ENCODE data around the gene SUMO1. TPM values are rescaled to one million over a fixed set of nuclear protein-coding genes. Genes with fewer than 3 reads are reported as not detected.
"Not testable (repeated sequence)": the region's sequence is repeated elsewhere in the genome, so short reads cannot be mapped to it uniquely, and the experiment has no call there.

Gene SUMO1
- total and polyA plus RNA-seq, 5 experiments from 2014 or later: 53.0 to 166 (median 136) TPM

DNA sequence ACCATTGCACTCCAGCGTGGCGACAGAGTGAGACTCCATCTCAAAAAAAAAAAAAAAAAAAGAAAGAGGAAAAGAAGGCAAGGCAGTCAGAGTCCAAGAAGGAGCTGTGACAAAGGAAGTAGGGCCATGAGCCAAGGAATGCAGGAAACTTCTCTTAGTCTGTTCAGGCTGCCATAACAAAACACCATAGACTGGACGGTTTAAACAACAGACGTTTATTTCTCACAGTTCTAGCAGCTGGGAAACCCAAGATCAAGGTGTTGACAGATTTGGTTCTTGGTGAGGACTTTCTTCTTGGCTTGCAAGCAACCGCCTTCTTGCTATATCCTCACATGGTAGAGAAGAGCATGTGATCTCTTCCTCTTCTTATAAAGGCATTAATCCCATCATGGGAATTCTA lies 13.1 kb upstream of the SUMO1 start:
- Mint-ChIP-seq H3K27me3 (peaks cover 0 to 8% (median 2%) of the 10 kb centered on the region in 5 donors), H3K4me3 (no peak overlapping the region), H3K27ac (no peak overlapping the region), H3K36me3 (no peaks in the 10 kb centered on the region), H3K9me3 (peaks cover 0 to 4% (median 0%) of the 10 kb centered on the region in 9 donors), H3K4me1 (no peaks in the 10 kb centered on the region)
- ATAC-seq (no peak), DNase-seq (no peak)
- POLR2A ChIA-PET: no interaction called here

GRCh38 chr2:202249521-202250253 lies 11.3 kb upstream of the SUMO1 start:
- no peaks in the 10 kb centered on the region for H3K4me1 Mint-ChIP-seq

GRCh38 chr2:202247710-202248109 lies 9.3 kb upstream of the SUMO1 start:
- ATAC-seq, H3K36me3 Mint-ChIP-seq, H3K27me3 Mint-ChIP-seq, H3K9me3 Mint-ChIP-seq, H3K4me1 Mint-ChIP-seq, H3K27ac Mint-ChIP-seq, H3K4me3 Mint-ChIP-seq, POLR2A ChIA-PET, DNase-seq: not testable (repeated sequence)

More at GRCh38 chr2:202249521-202250253, 11.3 kb upstream of the SUMO1 start:
- H3K27me3 Mint-ChIP-seq: peaks cover 0 to 8% (median 2%) of the 10 kb centered on the region in 5 donors
- no peak overlapping the region for H3K4me3 Mint-ChIP-seq
- no peaks in the 10 kb centered on the region for H3K36me3 Mint-ChIP-seq
- no peak for ATAC-seq
- POLR2A ChIA-PET: interaction anchor here (0.7 kb wide), 1 partner anchor 1101 kb away, joined by 4 read pairs; no protein-coding TSS in a partner anchor
- peaks cover 0 to 3% (median 0%) of the 10 kb centered on the region in 9 donors for H3K9me3 Mint-ChIP-seq
- H3K27ac Mint-ChIP-seq: no peak overlapping the region
- no peak for DNase-seq

DNA sequence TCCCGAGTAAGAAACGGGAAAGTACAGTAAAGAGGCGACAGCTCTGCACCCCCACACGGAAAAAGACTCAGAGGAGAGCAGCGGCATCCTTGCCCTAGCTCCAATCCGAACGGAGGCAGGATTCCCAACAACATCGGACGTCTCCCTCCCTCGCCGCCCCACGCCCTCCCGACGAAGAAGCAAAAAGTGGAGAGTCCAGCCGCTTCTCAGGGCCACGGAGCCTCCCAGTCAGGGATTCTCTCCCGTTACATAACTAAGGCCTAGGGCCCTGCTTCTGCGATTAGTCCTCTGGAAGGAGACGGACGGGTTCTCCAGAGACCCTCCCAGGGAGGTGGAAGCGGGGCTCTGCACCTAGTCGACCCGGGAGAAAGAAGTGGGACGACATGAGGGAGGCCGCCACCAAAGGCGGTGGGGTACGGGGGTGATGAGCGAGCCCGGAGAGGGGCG lies 587 bp downstream of the SUMO1 start:
- peaks cover 0 to 1% (median 0%) of the 10 kb centered on the region in 5 donors for H3K27me3 Mint-ChIP-seq
- ATAC-seq (peak; percentile 50 to 57), DNase-seq (peak in 5 of 10 donors; percentile 1 to 9 (median 4))
- H3K4me3 Mint-ChIP-seq: peak overlapping the region; percentile 91 to 99 (median 98)
- H3K9me3 Mint-ChIP-seq: no peaks in the 10 kb centered on the region
- POLR2A ChIA-PET: interaction anchor here (0.5 to 2.2 kb wide), 6 partner anchors 13 to 1388 kb away, joined by 3 to 25 read pairs (median 4); partner anchors contain the start of genes ALS2 and NOP58
- peaks cover 17 to 50% (median 45%) of the 10 kb centered on the region in 4 donors for H3K4me1 Mint-ChIP-seq
- peak overlapping the region; percentile 71 to 99 (median 98) for H3K27ac Mint-ChIP-seq
- H3K36me3 Mint-ChIP-seq: peaks cover 0 to 4% (median 2%) of the 10 kb centered on the region in 3 donors

GRCh38 chr2:202221873-202222272 lies 16.5 kb downstream of the SUMO1 start:
- POLR2A ChIA-PET: interaction anchor here (0.6 kb wide), 1 partner anchor 143 kb away, joined by 3 read pairs; no protein-coding TSS in a partner anchor
- DNase-seq: no peak
- ATAC-seq: no peak
- H3K27me3 Mint-ChIP-seq: no peaks in the 10 kb centered on the region
- no peak overlapping the region for H3K4me3 Mint-ChIP-seq
- H3K9me3 Mint-ChIP-seq: no peaks in the 10 kb centered on the region
- H3K36me3 Mint-ChIP-seq: peaks cover 0 to 70% (median 23%) of the 10 kb centered on the region in 3 donors
- H3K4me1 Mint-ChIP-seq: peaks cover 22 to 54% (median 40%) of the 10 kb centered on the region in 4 donors
- H3K27ac Mint-ChIP-seq: peak overlapping the region in 9 of 10 donors; percentile 0 to 44 (median 9)

- no peak overlapping the region for H3K27ac Mint-ChIP-seq
- no peak for DNase-seq
- H3K9me3 Mint-ChIP-seq: no peaks in the 10 kb centered on the region
- peaks cover 0 to 83% (median 16%) of the 10 kb centered on the region in 3 donors for H3K36me3 Mint-ChIP-seq
- H3K4me1 Mint-ChIP-seq: peaks cover 0 to 13% (median 5%) of the 10 kb centered on the region in 4 donors
- POLR2A ChIA-PET: no interaction called here
- no peaks in the 10 kb centered on the region for H3K27me3 Mint-ChIP-seq
- no peak for ATAC-seq
- no peak overlapping the region for H3K4me3 Mint-ChIP-seq
Measured at GRCh38 chr2:202215179-202215578, 23.2 kb downstream of the SUMO1 start.

GRCh38 chr2:202208526-202208925 lies 29.9 kb downstream of the SUMO1 start:
- Mint-ChIP-seq H3K36me3 (peaks cover 0 to 70% (median 16%) of the 10 kb centered on the region in 3 donors), H3K27me3 (no peaks in the 10 kb centered on the region), H3K27ac (peak overlapping the region in 3 of 10 donors; percentile 3 to 28 (median 3)), H3K4me1 (peaks cover 0 to 2% (median under 1%) of the 10 kb centered on the region in 4 donors), H3K4me3 (no peak overlapping the region), H3K9me3 (no peaks in the 10 kb centered on the region)
- ATAC-seq (no peak), DNase-seq (no peak)
- POLR2A ChIA-PET: interaction anchor here (0.7 kb wide), 1 partner anchor 1199 kb away, joined by 4 read pairs; no protein-coding TSS in a partner anchor

DNA sequence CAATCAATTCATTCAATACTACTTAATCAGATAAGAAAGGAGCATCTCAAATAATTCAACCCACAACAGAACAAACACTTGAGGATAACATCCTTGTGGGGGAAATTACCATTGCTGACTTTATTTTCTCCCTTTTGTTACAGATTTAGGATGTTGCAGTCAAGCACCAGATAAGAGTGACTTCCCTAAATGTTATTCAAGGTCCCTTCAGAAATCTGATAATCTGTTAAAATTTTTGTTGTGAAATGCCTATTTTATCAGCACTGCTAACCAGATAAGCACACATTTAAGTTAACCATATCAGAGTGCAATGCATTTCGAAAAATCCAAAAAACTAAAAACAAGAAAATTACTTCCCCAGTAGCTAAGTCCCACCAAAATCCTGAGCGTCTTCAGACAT lies 33.5 kb downstream of the SUMO1 start:
- POLR2A ChIA-PET: no interaction called here

DNA sequence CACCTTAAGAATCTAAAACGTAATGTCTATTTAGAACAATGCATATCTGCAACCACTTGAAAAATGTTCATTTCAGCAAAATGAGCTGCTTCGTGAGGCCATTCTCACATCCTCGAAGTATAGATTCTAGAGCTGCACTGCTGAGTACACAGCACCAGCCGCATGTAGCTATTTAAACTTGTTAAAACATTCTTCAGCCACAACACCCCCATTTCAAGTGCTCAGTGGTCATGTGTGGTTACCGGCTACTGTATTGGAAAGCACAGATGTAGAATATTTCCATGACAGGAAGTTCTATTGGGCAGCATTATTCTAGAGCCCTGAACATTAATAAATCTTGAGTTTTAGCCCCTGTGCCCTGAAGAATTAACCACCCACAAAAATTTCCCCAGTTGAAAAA lies 35.0 kb downstream of the SUMO1 start:
- no peak for ATAC-seq
- peaks cover 0 to 4% (median 0%) of the 10 kb centered on the region in 4 donors for H3K4me1 Mint-ChIP-seq
- no peak for DNase-seq
- H3K36me3 Mint-ChIP-seq: peaks cover 0 to 32% (median 17%) of the 10 kb centered on the region in 3 donors
- H3K27me3 Mint-ChIP-seq: no peaks in the 10 kb centered on the region
- no peak overlapping the region for H3K27ac Mint-ChIP-seq
- no peaks in the 10 kb centered on the region for H3K9me3 Mint-ChIP-seq
- POLR2A ChIA-PET: interaction anchor here (0.7 kb wide), 1 partner anchor 942 kb away, joined by 5 read pairs; no protein-coding TSS in a partner anchor
- H3K4me3 Mint-ChIP-seq: no peak overlapping the region

More for the DNA sequence above, 33.5 kb downstream of the SUMO1 start:
- no peak for ATAC-seq
- H3K4me3 Mint-ChIP-seq: no peak overlapping the region
- H3K27me3 Mint-ChIP-seq: no peaks in the 10 kb centered on the region
- no peak overlapping the region for H3K27ac Mint-ChIP-seq
- peaks cover 0 to 4% (median 0%) of the 10 kb centered on the region in 4 donors for H3K4me1 Mint-ChIP-seq
- DNase-seq: no peak
- peaks cover 0 to 45% (median 21%) of the 10 kb centered on the region in 3 donors for H3K36me3 Mint-ChIP-seq
- no peaks in the 10 kb centered on the region for H3K9me3 Mint-ChIP-seq

DNA sequence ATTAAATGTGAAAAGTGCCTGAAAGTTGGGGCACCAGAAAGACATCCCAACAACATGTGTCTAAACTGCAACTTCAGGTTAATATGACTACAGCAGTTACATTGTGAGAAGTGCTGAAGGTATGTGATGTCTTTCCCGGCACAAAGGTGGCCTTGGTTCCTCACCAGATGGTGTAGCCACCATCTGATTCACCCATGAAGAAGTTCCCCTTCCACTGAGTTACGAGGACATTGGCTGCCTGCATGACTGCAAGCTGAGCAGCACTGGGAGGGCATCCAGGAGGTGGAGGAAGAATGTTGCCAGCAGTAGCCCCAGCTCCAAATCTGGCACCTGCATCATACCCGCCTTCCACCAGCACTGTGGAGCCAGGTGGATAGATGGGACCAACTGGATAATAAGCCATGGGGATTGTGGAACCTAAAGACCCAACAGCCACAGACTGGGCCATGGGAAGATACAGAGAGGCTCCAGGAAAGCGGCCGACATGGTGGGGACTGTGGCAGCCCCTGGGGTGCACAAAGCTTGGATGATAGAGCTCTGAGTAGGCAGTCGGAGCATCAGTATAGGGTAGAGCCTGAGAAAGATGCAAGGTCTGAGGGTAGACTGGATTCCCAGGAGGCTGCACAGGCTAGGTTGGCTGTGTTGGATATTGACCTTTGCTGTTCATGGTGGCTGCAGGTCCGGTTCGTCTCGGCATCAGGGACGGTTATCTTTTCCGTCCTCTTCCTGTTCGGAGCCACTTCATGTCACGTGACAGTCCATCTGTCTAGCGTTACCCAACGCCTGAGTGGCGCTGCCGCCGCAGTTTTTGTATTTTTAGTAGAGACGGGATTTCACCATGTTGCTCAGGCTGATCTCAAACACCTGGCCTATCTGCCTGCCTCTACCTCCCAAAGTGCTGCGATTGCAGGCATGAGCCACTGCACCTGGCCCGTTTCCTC lies 36.9 kb downstream of the SUMO1 start:
- peaks cover 0 to 6% (median 1%) of the 10 kb centered on the region in 4 donors for H3K4me1 Mint-ChIP-seq
- no peak overlapping the region for H3K4me3 Mint-ChIP-seq
- no peak for ATAC-seq
- peaks cover 2 to 9% (median 4%) of the 10 kb centered on the region in 5 donors for H3K27me3 Mint-ChIP-seq
- peak overlapping the region in 2 of 10 donors; percentile 28 to 53 for H3K27ac Mint-ChIP-seq
- POLR2A ChIA-PET: no interaction called here
- no peak for DNase-seq
- no peaks in the 10 kb centered on the region for H3K9me3 Mint-ChIP-seq
- peaks cover 0 to 17% (median 13%) of the 10 kb centered on the region in 3 donors for H3K36me3 Mint-ChIP-seq

DNA sequence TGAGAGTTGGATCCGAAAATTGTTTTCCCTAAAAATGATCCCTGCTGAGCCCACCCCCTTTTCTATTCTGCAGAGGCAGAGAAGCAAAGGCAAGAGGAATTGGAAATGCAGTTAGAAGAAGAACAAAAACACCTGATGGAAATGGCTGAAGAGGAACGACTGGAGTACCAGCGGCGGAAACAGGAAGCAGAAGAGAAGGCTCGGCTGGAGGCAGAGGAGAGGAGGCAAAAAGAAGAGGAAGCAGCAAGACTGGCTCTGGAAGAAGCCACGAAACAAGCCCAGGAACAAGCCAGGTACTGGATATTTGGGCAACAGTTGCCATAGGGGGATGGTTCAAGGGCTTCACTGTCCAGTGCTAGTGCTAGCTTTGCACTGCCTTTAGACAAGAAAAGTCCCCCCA lies 41.7 kb downstream of the SUMO1 start:
- POLR2A ChIA-PET: no interaction called here
- H3K4me3 Mint-ChIP-seq: no peak overlapping the region
- peaks cover 2 to 22% (median 15%) of the 10 kb centered on the region in 5 donors for H3K27me3 Mint-ChIP-seq
- peaks cover 0 to 2% (median under 1%) of the 10 kb centered on the region in 4 donors for H3K4me1 Mint-ChIP-seq
- DNase-seq (no peak), ATAC-seq (no peak)
- H3K9me3 Mint-ChIP-seq: no peaks in the 10 kb centered on the region
- no peak overlapping the region for H3K27ac Mint-ChIP-seq
- H3K36me3 Mint-ChIP-seq: peaks cover 0 to 8% (median 2%) of the 10 kb centered on the region in 3 donors

DNA sequence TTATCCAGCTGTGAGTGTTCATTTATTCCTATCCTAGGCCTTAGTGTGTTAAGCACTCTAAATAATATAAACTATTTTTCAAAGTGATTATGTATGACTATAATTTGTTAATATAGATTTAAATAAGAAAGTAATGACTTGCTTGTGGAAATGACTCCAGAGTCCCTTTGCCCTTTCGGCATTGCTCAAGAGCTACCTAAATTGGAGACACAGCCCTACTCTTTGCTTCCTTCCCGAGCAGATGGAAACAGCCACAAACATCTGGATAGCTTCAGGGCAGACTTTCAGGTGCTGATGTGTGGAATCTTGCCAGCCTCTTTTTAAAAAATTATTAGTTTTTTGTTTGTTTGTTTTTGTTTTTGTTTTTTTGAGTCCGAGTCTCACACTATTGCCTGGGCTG lies 44.0 kb downstream of the SUMO1 start:
- ATAC-seq: no peak
- H3K27me3 Mint-ChIP-seq: peaks cover 4 to 22% (median 15%) of the 10 kb centered on the region in 5 donors
- no peak overlapping the region for H3K27ac Mint-ChIP-seq
- DNase-seq: no peak
- H3K4me3 Mint-ChIP-seq: no peak overlapping the region
- peaks cover 0 to 6% (median 0%) of the 10 kb centered on the region in 3 donors for H3K36me3 Mint-ChIP-seq
- H3K4me1 Mint-ChIP-seq: peaks cover 0 to 2% (median under 1%) of the 10 kb centered on the region in 4 donors
- H3K9me3 Mint-ChIP-seq: no peaks in the 10 kb centered on the region
- POLR2A ChIA-PET: no interaction called here
